DOHH2 (cell line): ENCODE data around the gene CRIP1.

Experiments
- EZH2phosphoT487 ChIP-seq: fragments of 200-600 bp; sonication (generic); IDR thresholded peaks from 2 replicates; pipeline ENCODE4 v1.6.1; 2017; ENCODE audit warnings: borderline replicate concordance, mild to moderate bottlenecking, antibody characterized with exemption, low read length, moderate library complexity, mixed read lengths
- TF ChIP-seq, protein P1 (sequence below): fragments of 200-600 bp; sonication (generic); IDR thresholded peaks from one replicate; pipeline ENCODE4 v1.5.1; 2014; ENCODE audit warnings: antibody characterized with exemption, mild to moderate bottlenecking, low read depth, low read length; ENCODE audit not compliant: poor library complexity, severe bottlenecking

DNA sequence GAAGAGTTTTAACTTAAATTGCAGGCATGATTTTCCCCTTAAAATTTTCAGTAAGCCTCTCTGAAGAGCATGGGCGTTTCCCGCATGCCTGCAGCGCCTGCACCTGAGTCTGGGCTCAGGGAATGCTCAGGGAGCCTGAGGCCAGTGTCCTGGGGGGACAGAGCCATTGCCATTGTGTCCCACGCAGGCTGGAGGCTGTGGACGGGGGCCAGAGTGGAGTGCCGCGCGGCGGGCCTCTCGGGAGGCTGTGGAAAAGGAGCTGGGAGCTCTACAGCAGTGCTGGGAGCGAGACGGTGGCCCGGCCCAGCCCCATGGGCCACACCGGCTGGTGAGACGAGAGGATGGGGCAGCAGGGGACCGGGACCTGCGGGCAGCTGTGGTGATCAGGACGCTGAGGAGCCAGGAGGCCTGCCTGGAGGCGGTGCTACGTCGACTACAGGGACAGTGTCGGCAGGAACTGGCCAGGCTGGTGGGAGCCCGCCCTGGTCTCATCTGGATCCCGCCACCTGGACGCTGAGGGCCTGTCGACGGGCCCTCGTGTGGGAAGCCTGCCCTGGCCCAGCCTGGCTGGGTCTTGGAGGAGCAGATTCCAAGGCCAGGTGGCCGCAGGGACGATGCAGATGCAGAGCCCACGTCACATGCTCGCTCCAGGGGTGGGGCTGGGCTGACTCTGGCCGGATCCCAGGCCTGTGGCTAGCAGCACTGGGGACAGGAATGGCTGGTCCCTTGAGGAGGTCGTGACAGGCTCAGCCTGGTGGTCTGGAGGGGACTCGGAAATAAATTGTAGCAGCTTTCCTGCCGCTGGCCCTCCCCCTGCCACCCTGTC is 12.0 kb downstream of the CRIP1 start:
- TF ChIP-seq, protein P1, sequence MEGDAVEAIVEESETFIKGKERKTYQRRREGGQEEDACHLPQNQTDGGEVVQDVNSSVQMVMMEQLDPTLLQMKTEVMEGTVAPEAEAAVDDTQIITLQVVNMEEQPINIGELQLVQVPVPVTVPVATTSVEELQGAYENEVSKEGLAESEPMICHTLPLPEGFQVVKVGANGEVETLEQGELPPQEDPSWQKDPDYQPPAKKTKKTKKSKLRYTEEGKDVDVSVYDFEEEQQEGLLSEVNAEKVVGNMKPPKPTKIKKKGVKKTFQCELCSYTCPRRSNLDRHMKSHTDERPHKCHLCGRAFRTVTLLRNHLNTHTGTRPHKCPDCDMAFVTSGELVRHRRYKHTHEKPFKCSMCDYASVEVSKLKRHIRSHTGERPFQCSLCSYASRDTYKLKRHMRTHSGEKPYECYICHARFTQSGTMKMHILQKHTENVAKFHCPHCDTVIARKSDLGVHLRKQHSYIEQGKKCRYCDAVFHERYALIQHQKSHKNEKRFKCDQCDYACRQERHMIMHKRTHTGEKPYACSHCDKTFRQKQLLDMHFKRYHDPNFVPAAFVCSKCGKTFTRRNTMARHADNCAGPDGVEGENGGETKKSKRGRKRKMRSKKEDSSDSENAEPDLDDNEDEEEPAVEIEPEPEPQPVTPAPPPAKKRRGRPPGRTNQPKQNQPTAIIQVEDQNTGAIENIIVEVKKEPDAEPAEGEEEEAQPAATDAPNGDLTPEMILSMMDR = no peak
- no peak for TF ChIP-seq EZH2phosphoT487
